GOT3 (cell line): ENCODE data around the gene ADGRD1.

Experiments
- DNase-seq: peaks from one replicate; lab custom pipeline; 2025; ENCODE audit warnings: mixed read lengths; lab: John Stamatoyannopoulos, UW

Gene ADGRD1

GRCh38 chr12:131135786-131136538 is 182.3 kb downstream of the ADGRD1 start:
- no peak for DNase-seq

- no peak for DNase-seq
Measured at GRCh38 chr12:131136539-131136872, 182.8 kb downstream of the ADGRD1 start.

- no peak for DNase-seq
Measured at GRCh38 chr12:131137009-131137835, 183.5 kb downstream of the ADGRD1 start.

GRCh38 chr12:131137836-131138637 is 184.3 kb downstream of the ADGRD1 start:
- no peak for DNase-seq

- no peak for DNase-seq
Measured at GRCh38 chr12:131138638-131139362, 185.1 kb downstream of the ADGRD1 start.

- no peak for DNase-seq
Measured at GRCh38 chr12:131139363-131140068, 185.8 kb downstream of the ADGRD1 start.

GRCh38 chr12:131140069-131140435 is 186.3 kb downstream of the ADGRD1 start:
- DNase-seq, result no peak

- DNase-seq, result no peak
Measured at GRCh38 chr12:131140697-131141096, 187.0 kb downstream of the ADGRD1 start.

- DNase-seq, result no peak
Measured at GRCh38 chr12:131141514-131141913, 187.8 kb downstream of the ADGRD1 start.

- DNase-seq, result no peak
Measured at GRCh38 chr12:131142891-131143657, 189.4 kb downstream of the ADGRD1 start.

GRCh38 chr12:131146173-131146675 is 192.5 kb downstream of the ADGRD1 start:
- DNase-seq, result no peak

- no peak for DNase-seq
Measured at GRCh38 chr12:131147293-131147692, 193.6 kb downstream of the ADGRD1 start.

- DNase-seq, result no peak
Measured at GRCh38 chr12:131147894-131148293, 194.2 kb downstream of the ADGRD1 start.

- no peak for DNase-seq
Measured at GRCh38 chr12:131151558-131152345, 198.0 kb downstream of the ADGRD1 start.

- DNase-seq, result no peak
Measured at GRCh38 chr12:131152587-131152986, 198.9 kb downstream of the ADGRD1 start.

GRCh38 chr12:131153016-131153415 is 199.3 kb downstream of the ADGRD1 start:
- no peak for DNase-seq

- no peak for DNase-seq
Measured at GRCh38 chr12:131153956-131154355, 200.2 kb downstream of the ADGRD1 start.

GRCh38 chr12:131155131-131155530 is 201.4 kb downstream of the ADGRD1 start:
- no peak for DNase-seq

- no peak for DNase-seq
Measured at GRCh38 chr12:131157743-131158142, 204.0 kb downstream of the ADGRD1 start.
